ENCODE results near the gene SP4.

- TF ChIP-seq CTCF (IDR thresholded peaks at IDR 0.05), result peak in 3 of 5 experiments; percentile 15 to 29 (median 22)
- TF ChIP-seq EP300 (IDR thresholded peaks at IDR 0.05), result no peak
These were observed 98.1 kb downstream of the SP4 start for GRCh38 chr7:21526007-21526406.

Measured in tibial nerve (tissue), 4 donors.